NCI-H69 (cell line): ENCODE measurements around the gene DNASE1.
"Not testable (repeated sequence)": the region's sequence is repeated elsewhere in the genome, so short reads cannot be mapped to it uniquely, and the experiment has no call there.

Experiments
- DNase-seq: peaks from one replicate; lab custom pipeline; 2025; lab: John Stamatoyannopoulos, UW

Gene DNASE1

GRCh38 chr16:3641801-3642396 lies 12.6 kb upstream of the DNASE1 start:
- no peak for DNase-seq

DNA sequence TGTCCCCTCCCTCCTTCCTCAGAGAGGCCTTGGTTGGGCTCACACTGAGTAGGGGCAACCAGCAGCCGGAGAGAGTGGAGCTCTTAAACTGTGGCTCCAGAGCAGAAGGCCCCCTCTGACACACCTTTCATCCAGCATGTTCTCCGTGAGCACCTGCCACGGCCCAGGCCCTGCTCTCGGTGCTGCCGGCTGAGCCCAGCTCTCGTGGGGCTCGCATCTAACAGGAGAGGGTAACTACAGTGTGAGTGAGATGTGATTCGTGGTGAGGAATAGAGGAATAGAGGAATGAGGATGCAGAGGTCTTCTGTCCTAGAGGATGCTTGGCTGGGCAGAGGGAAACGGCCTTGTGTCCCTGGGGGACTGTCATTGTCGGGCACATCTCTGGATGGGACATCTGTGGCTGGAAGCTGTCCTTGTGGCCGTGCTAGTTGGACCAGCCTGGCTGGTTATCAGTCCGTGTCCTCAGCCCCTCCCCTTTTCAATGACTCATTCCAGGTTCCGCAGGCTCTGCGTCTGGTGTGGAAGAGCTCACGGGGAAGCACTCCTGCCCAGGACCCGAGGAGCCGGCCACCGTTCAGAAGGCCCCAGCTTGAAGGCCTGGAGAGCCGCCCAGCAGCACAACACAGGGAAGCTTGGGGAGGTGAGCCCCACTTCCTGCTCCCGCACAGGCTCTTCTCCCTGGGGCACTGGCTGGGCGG lies 11.9 kb upstream of the DNASE1 start:
- DNase-seq, result no peak

DNA sequence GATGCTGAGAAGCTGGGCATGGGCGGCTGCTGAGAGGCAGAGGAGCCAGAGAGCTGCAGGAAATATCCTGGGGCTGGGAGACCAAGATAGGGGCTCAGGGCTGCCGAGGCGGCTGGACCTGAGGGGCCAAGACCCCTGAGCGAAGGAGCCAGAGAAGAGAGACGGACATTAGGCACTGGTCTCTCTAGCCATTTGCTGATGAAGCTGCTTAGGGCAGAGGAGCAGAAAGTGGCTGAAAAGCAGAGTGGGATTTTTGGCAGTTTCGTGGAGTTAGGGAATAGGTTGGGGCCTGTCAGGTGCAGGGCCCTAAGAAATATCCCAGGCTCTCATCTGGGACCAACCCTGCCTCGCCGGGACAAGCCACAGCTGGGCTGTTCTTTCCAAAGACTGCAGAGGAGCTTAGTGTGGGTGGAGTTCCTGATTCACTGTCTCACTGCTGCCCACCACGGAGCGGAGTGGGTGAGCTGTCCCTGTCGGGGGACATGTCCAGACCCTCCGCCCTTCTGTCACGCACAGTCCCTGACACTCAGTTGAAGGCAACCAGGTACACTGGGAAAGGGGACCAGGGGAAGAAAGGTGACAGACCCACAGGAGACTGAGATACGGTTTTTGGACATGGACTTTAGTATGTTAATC lies 11.3 kb upstream of the DNASE1 start:
- DNase-seq, result no peak

GRCh38 chr16:3645108-3645503 lies 9.4 kb upstream of the DNASE1 start:
- DNase-seq, result no peak

GRCh38 chr16:3645504-3646347 lies 8.8 kb upstream of the DNASE1 start:
- peak; percentile 62 for DNase-seq

DNA sequence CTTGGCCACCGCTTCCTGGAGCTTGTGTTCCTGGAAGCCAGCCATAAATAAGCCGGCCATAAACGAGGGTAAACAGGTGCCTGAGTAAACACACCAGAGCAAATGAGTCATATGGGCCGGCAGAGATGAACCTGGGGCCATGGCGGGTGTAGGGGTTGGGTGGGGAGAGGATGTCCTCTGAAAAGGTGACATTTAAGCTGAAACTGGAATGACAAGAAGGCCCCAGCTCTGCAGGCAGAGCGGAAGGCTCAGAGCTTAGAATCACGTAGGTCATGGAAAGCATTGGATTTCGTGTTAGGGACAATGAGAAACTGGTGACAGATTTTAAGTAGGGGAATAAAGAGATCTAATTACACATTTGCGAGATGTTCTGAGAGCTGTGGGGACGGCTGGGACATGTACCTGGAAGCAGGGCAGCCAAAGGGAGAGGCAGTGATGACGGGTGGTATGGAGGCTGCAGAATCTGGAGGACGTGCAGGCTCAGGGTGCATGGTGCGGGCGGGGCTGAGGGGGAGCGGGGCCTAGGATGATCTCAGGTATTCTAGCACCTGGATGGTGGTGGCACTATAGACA lies 8.1 kb upstream of the DNASE1 start:
- peak; percentile 85 for DNase-seq

- DNase-seq, result no peak
These were observed 3.7 kb upstream of the DNASE1 start for GRCh38 chr16:3650631-3651265.

GRCh38 chr16:3651461-3652372 lies 2.8 kb upstream of the DNASE1 start:
- no peak for DNase-seq

DNA sequence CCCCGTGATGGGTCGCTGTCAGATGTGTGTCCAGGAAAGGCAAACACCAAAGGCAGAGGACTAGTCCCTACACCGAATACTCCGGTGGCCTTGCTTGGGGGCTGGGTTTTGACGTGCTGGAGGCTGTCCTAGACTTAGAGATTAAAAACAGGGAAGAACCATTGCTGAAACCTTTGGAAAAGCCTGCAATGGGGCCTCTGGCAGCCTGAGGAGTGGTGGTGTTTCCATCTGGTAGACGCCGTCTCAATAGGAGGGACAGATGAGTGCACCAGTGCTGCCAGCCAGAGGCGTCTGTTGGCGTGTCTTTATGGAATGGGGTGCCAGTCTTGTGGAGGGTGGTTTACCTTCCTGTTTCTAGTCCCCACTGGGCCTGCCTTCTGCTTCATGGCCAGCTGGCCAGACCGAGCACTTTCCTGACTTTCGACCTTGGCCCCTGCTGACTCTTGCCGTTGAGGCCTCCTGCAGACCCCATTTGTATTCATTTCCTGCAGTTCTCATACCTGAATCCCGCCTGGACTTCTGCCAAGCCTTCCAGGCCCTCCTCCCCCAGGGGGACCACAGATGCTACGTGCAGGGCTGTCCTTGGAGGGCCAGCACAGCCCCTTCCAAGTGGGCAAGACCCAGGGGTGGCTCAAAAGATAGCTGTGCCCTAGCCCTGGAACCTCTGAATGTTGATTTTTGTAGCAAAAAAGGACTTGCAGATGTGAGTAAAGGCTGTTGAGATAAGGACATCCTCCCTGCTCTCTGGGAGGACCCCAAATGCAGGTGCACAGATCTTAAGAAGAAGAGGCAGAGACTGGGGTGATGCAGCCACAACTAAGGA lies 1.9 kb upstream of the DNASE1 start:
- DNase-seq, result peak; percentile 81

- DNase-seq, result no peak
These were observed 522 bp downstream of the DNASE1 start for GRCh38 chr16:3655030-3655395.

DNA sequence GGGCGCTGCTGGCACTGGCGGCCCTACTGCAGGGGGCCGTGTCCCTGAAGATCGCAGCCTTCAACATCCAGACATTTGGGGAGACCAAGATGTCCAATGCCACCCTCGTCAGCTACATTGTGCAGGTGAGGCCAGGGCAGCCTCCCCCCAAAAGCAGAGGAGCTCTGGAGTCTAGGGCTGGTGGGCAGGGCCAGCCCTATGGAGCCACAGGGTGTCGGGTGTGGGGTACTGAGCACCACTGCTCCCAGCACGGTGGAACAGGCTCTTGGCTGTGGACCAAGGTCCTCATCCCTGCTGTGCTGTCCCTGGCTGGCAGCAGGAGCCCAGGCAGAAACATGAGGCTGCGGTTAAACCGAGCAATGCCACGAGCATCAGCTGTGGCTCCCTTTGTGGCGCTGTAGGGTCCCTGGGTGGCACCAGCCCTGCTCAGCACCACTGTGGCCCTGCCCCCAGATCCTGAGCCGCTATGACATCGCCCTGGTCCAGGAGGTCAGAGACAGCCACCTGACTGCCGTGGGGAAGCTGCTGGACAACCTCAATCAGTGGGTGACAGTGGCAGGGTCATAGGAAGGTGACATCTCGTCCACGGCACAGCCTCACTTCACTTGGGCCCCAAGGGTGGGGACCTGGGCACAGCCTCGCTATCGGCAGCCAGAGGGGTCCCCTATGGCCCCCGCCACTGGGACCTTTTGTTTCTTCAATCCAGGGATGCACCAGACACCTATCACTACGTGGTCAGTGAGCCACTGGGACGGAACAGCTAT lies 1.1 kb downstream of the DNASE1 start:
- no peak for DNase-seq

GRCh38 chr16:3656160-3656490 lies 1.6 kb downstream of the DNASE1 start:
- DNase-seq, result not testable (repeated sequence)

GRCh38 chr16:3656491-3657468 lies 2.3 kb downstream of the DNASE1 start:
- DNase-seq, result no peak

DNA sequence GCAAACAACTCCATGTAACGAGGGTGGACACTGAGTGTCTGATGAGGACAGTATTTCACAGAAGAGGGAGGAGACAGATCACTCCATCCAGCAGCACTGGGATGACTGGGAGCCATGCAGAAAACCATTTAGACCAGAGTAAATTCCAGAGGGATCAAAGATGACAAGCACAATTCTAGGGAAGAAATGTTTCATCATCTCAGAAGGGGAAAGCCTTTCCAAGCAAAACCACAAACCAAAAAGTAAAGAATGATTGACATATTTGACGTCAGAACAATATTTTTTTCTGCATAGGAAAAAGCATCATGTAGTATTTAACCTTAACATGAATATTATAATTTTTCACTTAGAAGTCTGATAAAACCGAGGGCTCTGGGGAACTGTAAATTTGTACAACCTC lies 4.8 kb downstream of the DNASE1 start:
- no peak for DNase-seq

DNA sequence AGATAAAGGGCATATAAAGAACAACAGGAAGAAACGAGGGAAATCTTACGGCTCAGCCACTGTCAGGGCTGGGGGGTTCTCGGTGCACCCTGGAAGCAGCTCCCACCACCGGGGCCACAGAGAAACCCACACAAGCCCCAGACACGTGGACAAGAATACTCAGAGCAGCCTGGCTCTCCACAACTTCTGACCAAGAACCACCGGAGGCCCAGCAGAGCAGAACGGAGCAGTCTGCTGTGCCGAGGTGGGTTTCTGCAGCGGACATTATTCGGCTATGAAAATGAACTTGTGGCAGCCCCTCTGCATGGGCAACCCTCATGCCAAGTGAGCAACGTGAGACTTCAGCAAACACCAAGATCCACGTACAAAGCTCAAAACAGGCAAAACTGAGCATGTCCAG lies 6.8 kb downstream of the DNASE1 start:
- no peak for DNase-seq

- DNase-seq, result no peak
These were observed 7.4 kb downstream of the DNASE1 start for GRCh38 chr16:3661922-3662321.

GRCh38 chr16:3662601-3663000 lies 8.1 kb downstream of the DNASE1 start:
- DNase-seq, result no peak
